Neural progenitor cell (in vitro differentiated cells): ENCODE data around the gene POMT2.

ENCODE experiments used
- EZH2 ChIP-seq: fragments of 200-600 bp; sonication (generic); IDR thresholded peaks from 2 replicates; pipeline ENCODE4 v1.6.1; 2017; ENCODE audit warnings: antibody characterized with exemption, mild to moderate bottlenecking, moderate library complexity
- EZH2phosphoT487 ChIP-seq: fragments of 200-600 bp; sonication (generic); IDR thresholded peaks from 2 replicates; pipeline ENCODE4 v1.6.1; 2017; ENCODE audit warnings: antibody characterized with exemption
- TF ChIP-seq, protein P1 (sequence below): fragments of 200-600 bp; sonication (generic); IDR thresholded peaks from 2 replicates; pipeline ENCODE4 v1.5.1; 2017; ENCODE audit warnings: antibody characterized with exemption, mild to moderate bottlenecking

DNA sequence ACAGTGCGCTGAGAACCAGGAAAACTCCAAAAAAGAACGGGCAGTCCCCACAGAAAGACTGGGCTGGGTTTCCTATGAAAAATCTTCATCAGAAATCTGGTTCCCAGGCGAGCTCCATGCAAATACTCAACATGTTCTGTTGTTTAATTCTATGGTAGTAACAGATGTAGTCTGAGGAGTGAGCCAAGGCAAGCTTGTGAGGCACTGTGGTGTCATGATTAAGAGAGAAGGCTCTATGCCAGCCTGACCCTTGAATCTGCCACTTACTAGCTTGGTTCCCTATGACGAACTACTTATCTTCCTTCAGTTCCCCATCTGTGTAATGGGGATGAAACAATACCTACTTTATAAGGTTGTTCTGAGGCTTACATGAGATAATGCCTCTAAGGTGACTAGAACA is 10.7 kb downstream of the POMT2 start:
- TF ChIP-seq EZH2phosphoT487 (no peak), EZH2 (no peak)
- TF ChIP-seq, protein P1, sequence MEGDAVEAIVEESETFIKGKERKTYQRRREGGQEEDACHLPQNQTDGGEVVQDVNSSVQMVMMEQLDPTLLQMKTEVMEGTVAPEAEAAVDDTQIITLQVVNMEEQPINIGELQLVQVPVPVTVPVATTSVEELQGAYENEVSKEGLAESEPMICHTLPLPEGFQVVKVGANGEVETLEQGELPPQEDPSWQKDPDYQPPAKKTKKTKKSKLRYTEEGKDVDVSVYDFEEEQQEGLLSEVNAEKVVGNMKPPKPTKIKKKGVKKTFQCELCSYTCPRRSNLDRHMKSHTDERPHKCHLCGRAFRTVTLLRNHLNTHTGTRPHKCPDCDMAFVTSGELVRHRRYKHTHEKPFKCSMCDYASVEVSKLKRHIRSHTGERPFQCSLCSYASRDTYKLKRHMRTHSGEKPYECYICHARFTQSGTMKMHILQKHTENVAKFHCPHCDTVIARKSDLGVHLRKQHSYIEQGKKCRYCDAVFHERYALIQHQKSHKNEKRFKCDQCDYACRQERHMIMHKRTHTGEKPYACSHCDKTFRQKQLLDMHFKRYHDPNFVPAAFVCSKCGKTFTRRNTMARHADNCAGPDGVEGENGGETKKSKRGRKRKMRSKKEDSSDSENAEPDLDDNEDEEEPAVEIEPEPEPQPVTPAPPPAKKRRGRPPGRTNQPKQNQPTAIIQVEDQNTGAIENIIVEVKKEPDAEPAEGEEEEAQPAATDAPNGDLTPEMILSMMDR: no peak
